Caki2 (cell line): Measurements from ENCODE around the gene SIX5. TPM values are rescaled to one million over a fixed set of nuclear protein-coding genes. Genes with fewer than 3 reads are reported as not detected.
"Not testable (repeated sequence)": the region's sequence is repeated elsewhere in the genome, so short reads cannot be mapped to it uniquely, and the experiment has no call there.

Experiments used
- DNase-seq: peaks from one replicate; pipeline ENCODE4 v3.0.0-alpha.2; 2015; ENCODE audit warnings: low read depth
- in situ Hi-C: cut with HindIII; loops from 2 replicates; pipeline ENCODE4 v1.10.0; 2016; ENCODE audit warnings: low sequenced_read_pairs, low pct_unique_long_range_greater_than_20kb, mixed read lengths
- total RNA-seq: library from RNA; depleted of rRNA; stranded (reverse); fragments of >200 nt; shearing (Covaris generic); gene quantifications from 2 replicates; pipeline ENCODE4 v1.2.3, GENCODE V29; 2014; ENCODE audit warnings: low replicate concordance

SIX5 gene
- total RNA-seq, 1 experiment from 2014 or later = 15.2 TPM

- in situ Hi-C loops = no loop called here
Observed at GRCh38 chr19:45766296-45766868, 2.7 kb downstream of the SIX5 start.

GRCh38 chr19:45765702-45766295, 3.3 kb downstream of the SIX5 start:
- in situ Hi-C loops = no loop called here
- no peak for DNase-seq

More at GRCh38 chr19:45766296-45766868, 2.7 kb downstream of the SIX5 start:
- no peak for DNase-seq

GRCh38 chr19:45764945-45765701, 3.9 kb downstream of the SIX5 start:
- in situ Hi-C loops = no loop called here
- DNase-seq = no peak

- no peak for DNase-seq
- in situ Hi-C loops = no loop called here
Observed at GRCh38 chr19:45764475-45764874, 4.6 kb downstream of the SIX5 start.

GRCh38 chr19:45763691-45764294, 5.3 kb downstream of the SIX5 start:
- DNase-seq = no peak
- in situ Hi-C loops = no loop called here

- in situ Hi-C loops = no loop called here
- DNase-seq = no peak
Observed at GRCh38 chr19:45762870-45763631, 6.0 kb downstream of the SIX5 start.

GRCh38 chr19:45761714-45762113, 7.3 kb downstream of the SIX5 start:
- in situ Hi-C loops = no loop called here
- DNase-seq = no peak

- in situ Hi-C loops = no loop called here
- DNase-seq = no peak
Observed at GRCh38 chr19:45758921-45759320, 10.1 kb downstream of the SIX5 start.

- no peak for DNase-seq
- in situ Hi-C loops = no loop called here
Observed at GRCh38 chr19:45757695-45758094, 11.4 kb downstream of the SIX5 start.

GRCh38 chr19:45754323-45754722, 14.7 kb downstream of the SIX5 start:
- DNase-seq = no peak
- in situ Hi-C loops = no loop called here

GRCh38 chr19:45753548-45753947, 15.5 kb downstream of the SIX5 start:
- no peak for DNase-seq
- in situ Hi-C loops = no loop called here

- DNase-seq = no peak
- in situ Hi-C loops = no loop called here
Observed at GRCh38 chr19:45752639-45753038, 16.4 kb downstream of the SIX5 start.

GRCh38 chr19:45751483-45751882, 17.6 kb downstream of the SIX5 start:
- in situ Hi-C loops, DNase-seq: not testable (repeated sequence)

- in situ Hi-C loops = no loop called here
- DNase-seq = no peak
Observed at GRCh38 chr19:45747513-45747912, 21.5 kb downstream of the SIX5 start.

- DNase-seq = no peak
- in situ Hi-C loops = no loop called here
Observed at GRCh38 chr19:45746866-45747265, 22.2 kb downstream of the SIX5 start.

- in situ Hi-C loops = no loop called here
- DNase-seq = no peak
Observed at GRCh38 chr19:45745606-45746005, 23.4 kb downstream of the SIX5 start.

- DNase-seq = no peak
- in situ Hi-C loops = no loop called here
Observed at GRCh38 chr19:45742969-45743368, 26.1 kb downstream of the SIX5 start.
